ENCODE measurements around the gene ZDHHC7. TPM values are rescaled to one million over a fixed set of nuclear protein-coding genes. Genes with fewer than 3 reads are reported as not detected.

ZDHHC7 gene
- total and polyA plus RNA-seq, 2 experiments from 2014 or later = 39.9 to 95.2 TPM

DNA sequence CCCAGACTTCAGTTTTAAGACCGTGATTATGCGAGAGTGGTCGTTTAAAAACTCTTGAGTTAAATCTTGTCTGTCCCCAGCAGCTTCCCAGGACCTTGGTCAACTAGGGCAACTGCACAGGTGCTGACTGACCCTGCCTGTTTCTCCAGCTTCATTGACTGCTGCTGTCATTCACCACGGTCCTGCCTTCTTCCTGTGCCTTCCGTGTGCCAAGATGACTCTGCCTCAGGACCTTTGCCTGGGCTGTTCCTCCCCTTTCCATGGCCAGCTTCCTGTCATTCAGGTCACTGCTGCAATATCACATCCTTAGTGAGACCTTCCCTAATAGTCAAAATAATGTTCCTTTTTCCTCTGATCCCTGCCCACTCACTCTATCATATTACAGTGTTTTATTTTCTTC is 20.1 kb upstream of the ZDHHC7 start:
- H3K4me1 ChIP-seq (ENCODE audit: insufficient read depth) = peaks cover 21% of the 10 kb centered on the region
- no peaks in the 10 kb centered on the region for H3K9me2 ChIP-seq (ENCODE audit: insufficient read depth)
- TF ChIP-seq EZH2 (IDR thresholded peaks at IDR 0.05; ENCODE audit: insufficient read depth, poor library complexity, severe bottlenecking) = no peak
- no peak for TF ChIP-seq EZH2phosphoT487 (IDR thresholded peaks at IDR 0.05; ENCODE audit: insufficient read depth, low read depth)
- no peak overlapping the region for H3K27ac ChIP-seq
- H3K9me3 ChIP-seq (ENCODE audit: low read depth) = no peaks in the 10 kb centered on the region
- H3K4me3 ChIP-seq = no peak overlapping the region
- H3K4me2 ChIP-seq (ENCODE audit: unreplicated experiment) = no peak overlapping the region
- no peak overlapping the region for H3K9ac ChIP-seq
- H3K36me3 ChIP-seq (ENCODE audit: low read depth) = no peaks in the 10 kb centered on the region
- H3K27me3 ChIP-seq (replicated peaks; ENCODE audit: insufficient read depth) = no peaks in the 10 kb centered on the region
- WGBS, 2 experiments (ENCODE audit: low coverage in 1 of 2, low lambda C conversion rate in 2 of 2, missing lambda C conversion rate in 2 of 2) = 92 to 93% methylated on average over 5 of the region's 5 CpGs
- DNase-seq = no peak
- in situ Hi-C loops (cut with MboI) = no loop called here
- no peak overlapping the region for H2AFZ ChIP-seq
- peaks cover 20% of the 10 kb centered on the region for H3F3A ChIP-seq (ENCODE audit: insufficient read depth)
- H3K79me2 ChIP-seq (ENCODE audit: insufficient read depth) = no peaks in the 10 kb centered on the region
- H4K20me1 ChIP-seq (ENCODE audit: insufficient read depth) = no peaks in the 10 kb centered on the region

DNA sequence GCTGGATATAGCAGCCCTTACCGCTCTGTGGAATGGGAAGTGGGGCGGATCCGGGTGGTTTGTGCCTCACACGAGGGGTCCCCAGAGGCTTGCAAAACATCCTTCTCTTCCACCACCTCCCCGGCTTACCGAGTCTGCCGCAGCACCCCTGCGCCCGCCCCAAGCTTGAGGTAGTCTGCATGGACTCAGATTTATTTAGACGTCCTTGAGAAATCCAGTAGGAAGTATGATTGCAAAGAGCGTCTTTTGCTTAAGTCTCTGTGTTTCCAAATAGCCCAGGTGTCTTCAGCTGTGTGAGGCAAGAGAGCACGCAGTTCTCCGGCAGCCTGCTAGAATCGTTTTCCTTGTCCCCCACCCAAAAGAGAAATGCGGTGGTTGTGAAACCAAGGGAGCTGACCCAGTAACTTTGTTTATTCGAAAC is 18.7 kb upstream of the ZDHHC7 start:
- no peaks in the 10 kb centered on the region for H3K27me3 ChIP-seq (replicated peaks; ENCODE audit: insufficient read depth)
- H3F3A ChIP-seq (ENCODE audit: insufficient read depth) = peaks cover 20% of the 10 kb centered on the region
- no peaks in the 10 kb centered on the region for H3K79me2 ChIP-seq (ENCODE audit: insufficient read depth)
- no peak overlapping the region for H2AFZ ChIP-seq
- H3K9me2 ChIP-seq (ENCODE audit: insufficient read depth) = no peaks in the 10 kb centered on the region
- 83 to 84% methylated on average over 16 of the region's 16 CpGs for WGBS, 2 experiments (ENCODE audit: low coverage in 1 of 2, low lambda C conversion rate in 2 of 2, missing lambda C conversion rate in 2 of 2)
- in situ Hi-C loops (cut with MboI) = no loop called here
- H3K27ac ChIP-seq = no peak overlapping the region
- H3K4me3 ChIP-seq = no peak overlapping the region; the same call in 1 of the 2 replicates
- H3K9me3 ChIP-seq (ENCODE audit: low read depth) = no peaks in the 10 kb centered on the region
- H3K36me3 ChIP-seq (ENCODE audit: low read depth) = no peaks in the 10 kb centered on the region
- H3K4me2 ChIP-seq (ENCODE audit: unreplicated experiment) = no peak overlapping the region
- DNase-seq = no peak
- peaks cover 26% of the 10 kb centered on the region for H3K4me1 ChIP-seq (ENCODE audit: insufficient read depth)
- no peak overlapping the region for H3K9ac ChIP-seq
- TF ChIP-seq EZH2phosphoT487 (IDR thresholded peaks at IDR 0.05; ENCODE audit: insufficient read depth, low read depth) = no peak
- TF ChIP-seq EZH2 (IDR thresholded peaks at IDR 0.05; ENCODE audit: insufficient read depth, poor library complexity, severe bottlenecking) = no peak
- H4K20me1 ChIP-seq (ENCODE audit: insufficient read depth) = no peaks in the 10 kb centered on the region

DNA sequence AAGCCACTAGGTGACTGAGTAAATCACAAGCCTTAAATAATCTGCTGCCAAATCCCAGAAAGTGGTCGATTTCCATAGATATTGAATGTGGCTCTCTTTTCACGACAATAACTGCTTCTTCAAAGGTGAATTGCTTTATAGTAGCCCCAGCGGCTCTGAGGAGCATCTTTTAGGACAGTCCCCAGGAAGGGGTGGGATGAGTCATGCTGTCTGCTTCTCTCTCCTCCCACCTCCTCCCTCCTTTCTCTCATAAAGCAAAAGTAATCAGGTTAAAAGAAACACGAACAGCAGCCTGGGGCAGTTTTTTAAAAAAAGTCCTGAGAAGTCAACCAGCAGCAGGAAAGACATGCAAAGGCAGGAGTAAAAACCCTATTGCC is 18.1 kb upstream of the ZDHHC7 start:
- peaks cover 26% of the 10 kb centered on the region for H3K4me1 ChIP-seq (ENCODE audit: insufficient read depth)
- peak; percentile 86 for DNase-seq
- H3K36me3 ChIP-seq (ENCODE audit: low read depth) = no peaks in the 10 kb centered on the region
- H3K4me3 ChIP-seq = peak overlapping the region; percentile 87
- no peaks in the 10 kb centered on the region for H3K79me2 ChIP-seq (ENCODE audit: insufficient read depth)
- H3K27me3 ChIP-seq (replicated peaks; ENCODE audit: insufficient read depth) = no peaks in the 10 kb centered on the region
- no peaks in the 10 kb centered on the region for H4K20me1 ChIP-seq (ENCODE audit: insufficient read depth)
- in situ Hi-C loops (cut with MboI) = no loop called here
- no peaks in the 10 kb centered on the region for H3K9me3 ChIP-seq (ENCODE audit: low read depth)
- H3K4me2 ChIP-seq (ENCODE audit: unreplicated experiment) = peak overlapping the region; percentile 98
- H3K27ac ChIP-seq = peak overlapping the region; percentile 85
- peak overlapping the region; percentile 89 for H3K9ac ChIP-seq
- no peaks in the 10 kb centered on the region for H3K9me2 ChIP-seq (ENCODE audit: insufficient read depth)
- TF ChIP-seq EZH2phosphoT487 (IDR thresholded peaks at IDR 0.05; ENCODE audit: insufficient read depth, low read depth) = no peak
- TF ChIP-seq EZH2 (IDR thresholded peaks at IDR 0.05; ENCODE audit: insufficient read depth, poor library complexity, severe bottlenecking) = no peak
- WGBS, 2 experiments (ENCODE audit: low coverage in 1 of 2, low lambda C conversion rate in 2 of 2, missing lambda C conversion rate in 2 of 2) = 2% methylated on average over 4 of the region's 4 CpGs
- H2AFZ ChIP-seq = peak overlapping the region; percentile 79
- peaks cover 20% of the 10 kb centered on the region for H3F3A ChIP-seq (ENCODE audit: insufficient read depth)

DNA sequence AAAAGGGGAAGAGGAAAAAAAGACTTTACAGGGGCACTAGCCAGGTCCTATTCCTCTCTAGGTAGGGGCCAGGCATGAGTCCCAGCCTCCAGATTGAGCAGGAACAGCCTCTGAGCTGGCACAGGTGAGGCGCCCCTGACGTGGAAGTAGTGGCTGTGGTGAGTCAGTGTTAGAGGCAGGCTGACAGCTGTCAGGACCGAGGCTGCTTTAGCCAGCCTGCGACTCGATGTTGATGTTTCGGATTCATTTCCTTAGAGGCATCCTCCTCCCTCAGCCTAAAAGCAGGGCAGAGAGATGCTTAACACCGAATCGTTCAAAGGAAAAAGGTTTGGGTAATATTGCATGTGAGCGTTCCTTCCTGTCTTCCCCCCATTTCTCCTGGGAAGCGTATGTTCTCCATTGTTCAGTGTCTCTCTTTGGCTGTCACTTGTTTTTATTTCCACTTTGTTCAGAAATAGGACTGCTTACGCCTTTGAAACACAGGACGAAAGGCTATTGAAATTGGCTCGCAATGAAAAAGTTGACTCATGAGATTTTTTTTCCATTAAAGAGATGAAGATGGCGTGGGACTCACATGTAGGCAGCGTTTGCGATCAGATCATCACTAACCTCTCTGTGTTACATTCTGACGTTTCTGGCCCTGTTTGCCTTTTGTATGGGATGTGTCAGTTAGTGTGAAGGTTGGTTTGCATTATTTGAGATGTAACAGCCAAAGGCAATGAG is 17.5 kb upstream of the ZDHHC7 start:
- no peak for TF ChIP-seq EZH2phosphoT487 (IDR thresholded peaks at IDR 0.05; ENCODE audit: insufficient read depth, low read depth)
- no peak for TF ChIP-seq EZH2 (IDR thresholded peaks at IDR 0.05; ENCODE audit: insufficient read depth, poor library complexity, severe bottlenecking)
- Histone ChIP-seq H3F3A (ENCODE audit: insufficient read depth) (peaks cover 20% of the 10 kb centered on the region), H3K4me2 (ENCODE audit: unreplicated experiment) (peak overlapping the region; percentile 98), H3K36me3 (ENCODE audit: low read depth) (no peaks in the 10 kb centered on the region), H4K20me1 (ENCODE audit: insufficient read depth) (no peaks in the 10 kb centered on the region), H3K27ac (peak overlapping the region; percentile 85), H3K27me3 (replicated peaks; ENCODE audit: insufficient read depth) (no peaks in the 10 kb centered on the region), H3K9me3 (ENCODE audit: low read depth) (no peaks in the 10 kb centered on the region), H2AFZ (peak overlapping the region; percentile 79), H3K79me2 (ENCODE audit: insufficient read depth) (no peaks in the 10 kb centered on the region), H3K9ac (peak overlapping the region; percentile 89), H3K4me1 (ENCODE audit: insufficient read depth) (peaks cover 26% of the 10 kb centered on the region), H3K9me2 (ENCODE audit: insufficient read depth) (no peaks in the 10 kb centered on the region), H3K4me3 (peak overlapping the region; percentile 87)
- DNase-seq = peak; percentile 90
- in situ Hi-C loops (cut with MboI) = no loop called here
- 1% methylated on average over 17 of the region's 17 CpGs for WGBS, 2 experiments (ENCODE audit: low coverage in 1 of 2, low lambda C conversion rate in 2 of 2, missing lambda C conversion rate in 2 of 2)
